Measurements from ENCODE around the gene FAM118B.
A peak's percentile ranks its signal among the peaks of the same experiment; 100 is the strongest.

FAM118B gene

DNA sequence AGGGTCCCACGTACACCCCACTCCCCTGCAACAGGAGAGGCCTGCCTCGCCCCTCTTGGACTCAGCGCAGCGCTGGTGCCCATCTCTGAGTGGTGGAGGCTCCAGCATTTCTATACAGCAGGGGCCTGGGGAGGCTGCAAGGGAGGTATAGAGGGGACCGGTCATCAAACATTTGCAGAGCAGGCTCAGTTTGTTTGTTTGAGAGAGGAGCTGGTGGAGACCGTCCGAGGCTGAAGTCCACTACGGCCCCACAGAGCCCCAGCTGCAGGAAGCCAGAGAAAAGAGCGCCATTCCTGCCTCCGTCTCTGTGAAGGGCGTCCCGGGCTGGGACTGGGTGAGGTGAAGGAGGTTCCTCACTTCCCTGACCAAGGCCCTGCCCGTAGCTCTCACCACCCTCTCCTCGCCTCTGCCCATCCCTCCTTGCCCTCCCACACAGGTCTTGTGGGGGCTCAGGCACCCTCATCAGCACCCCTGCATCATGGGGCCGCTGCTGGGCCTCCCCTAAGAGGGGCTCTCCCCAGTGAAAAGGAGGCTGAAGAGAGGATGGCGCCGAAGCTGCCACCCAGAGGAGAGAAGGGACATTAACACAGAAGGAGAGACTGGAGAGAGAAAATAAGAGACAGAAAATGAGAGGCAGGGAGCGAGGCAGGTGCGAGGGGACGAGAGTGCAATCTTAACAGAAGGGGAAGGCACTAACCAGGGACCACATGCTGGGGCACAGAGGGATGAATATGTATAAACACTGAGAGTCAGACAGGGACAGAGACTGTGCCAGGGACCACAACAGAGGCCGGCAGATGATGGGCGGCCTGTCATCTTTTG, 24.7 kb upstream of the FAM118B start:
- no peak for DNase-seq

DNA sequence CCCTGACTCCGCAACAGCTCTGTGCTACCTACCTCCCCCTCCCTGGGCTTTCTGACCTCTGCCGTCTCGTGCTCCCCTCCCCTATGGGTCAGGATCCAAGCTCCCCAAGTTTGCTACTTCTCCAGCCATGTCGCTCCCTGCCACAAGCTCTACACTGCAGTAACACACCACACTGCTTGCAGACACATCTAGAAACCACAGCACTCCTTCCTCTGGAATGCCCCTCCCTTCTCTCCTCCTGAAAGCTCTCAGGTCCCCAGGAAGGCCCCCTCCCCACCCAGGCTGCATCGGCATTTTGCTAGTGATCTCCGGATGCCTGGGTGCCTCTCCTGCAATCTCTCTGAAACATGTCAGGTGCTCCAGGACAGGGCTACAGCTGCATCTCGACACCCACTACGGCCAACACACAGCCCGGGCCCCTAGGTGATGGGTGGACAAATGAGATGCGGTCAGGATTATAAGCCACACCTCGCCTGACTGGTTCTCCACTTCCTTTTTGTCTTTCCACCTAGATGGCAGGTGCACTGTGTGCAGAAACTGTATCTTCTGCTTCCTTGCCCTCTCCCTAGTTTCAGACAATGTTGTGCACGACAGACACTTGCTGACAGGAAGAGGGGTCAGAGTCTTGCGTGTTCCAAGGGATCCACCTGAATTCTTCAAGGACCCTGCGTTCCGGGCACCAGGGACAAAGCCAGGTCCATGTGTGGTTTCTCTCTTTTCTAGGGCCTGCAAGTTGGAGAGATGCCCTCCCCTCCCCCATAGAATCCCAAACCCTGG, 23.1 kb upstream of the FAM118B start:
- no peak for DNase-seq

DNA sequence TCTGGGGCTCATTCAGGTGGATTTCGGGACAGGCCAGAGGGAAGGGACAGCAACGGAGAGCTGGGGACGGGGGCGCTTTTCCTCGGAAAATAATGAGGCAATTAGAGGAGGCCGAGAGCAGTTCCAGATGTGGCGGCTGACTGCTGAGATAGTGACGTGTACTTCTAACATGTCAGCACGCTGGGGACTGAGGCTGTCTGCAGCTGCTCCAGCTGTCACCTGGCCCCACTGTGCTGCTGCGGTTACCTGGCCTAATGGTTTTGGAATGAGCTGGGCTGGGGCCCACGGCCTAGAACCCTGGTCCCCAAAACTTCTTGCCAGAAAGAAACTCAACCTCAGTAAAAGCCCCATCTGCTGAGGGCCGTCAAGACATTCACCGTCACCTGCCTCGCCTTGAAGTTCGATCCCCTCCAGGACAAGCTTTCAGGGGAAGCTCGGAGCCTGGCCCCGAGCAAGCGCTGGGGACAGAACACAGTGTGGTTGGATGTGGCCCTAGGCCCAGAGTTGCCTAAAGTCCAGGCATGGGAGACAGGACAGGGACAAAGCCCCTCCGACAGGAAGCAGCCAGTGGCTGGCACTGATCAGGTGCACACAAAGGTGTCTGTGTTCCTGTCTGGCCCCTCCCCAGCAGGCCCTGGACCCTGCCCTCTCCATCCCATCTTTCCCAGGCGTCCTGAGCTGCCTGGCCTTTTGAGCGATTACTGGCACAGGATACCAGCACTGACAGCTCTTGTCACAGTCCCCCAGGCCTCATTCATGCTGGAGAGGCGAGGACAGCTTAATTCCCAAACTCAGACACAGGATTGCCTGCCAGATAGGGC, 22.3 kb upstream of the FAM118B start:
- no peak for DNase-seq

DNA sequence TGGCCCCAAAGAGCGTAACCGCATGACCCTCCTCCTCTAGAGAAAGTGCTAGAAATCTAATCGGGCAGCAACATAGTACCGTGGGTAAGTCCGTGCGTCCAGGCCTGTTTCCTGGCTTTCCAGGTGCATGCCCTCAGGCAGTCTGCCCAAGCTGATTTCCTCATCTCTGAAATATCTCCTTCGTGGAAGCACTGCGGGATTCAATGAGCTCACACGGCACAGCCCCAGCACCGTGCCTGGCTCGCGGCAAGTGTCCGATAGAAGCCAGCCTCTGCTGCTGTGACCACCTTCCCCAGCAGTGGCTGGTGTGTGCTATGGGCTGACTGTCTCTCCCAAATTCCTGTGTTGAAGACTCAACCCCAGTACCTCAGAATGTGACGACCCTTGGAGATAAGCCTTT, 20.8 kb upstream of the FAM118B start:
- no peak for DNase-seq

DNA sequence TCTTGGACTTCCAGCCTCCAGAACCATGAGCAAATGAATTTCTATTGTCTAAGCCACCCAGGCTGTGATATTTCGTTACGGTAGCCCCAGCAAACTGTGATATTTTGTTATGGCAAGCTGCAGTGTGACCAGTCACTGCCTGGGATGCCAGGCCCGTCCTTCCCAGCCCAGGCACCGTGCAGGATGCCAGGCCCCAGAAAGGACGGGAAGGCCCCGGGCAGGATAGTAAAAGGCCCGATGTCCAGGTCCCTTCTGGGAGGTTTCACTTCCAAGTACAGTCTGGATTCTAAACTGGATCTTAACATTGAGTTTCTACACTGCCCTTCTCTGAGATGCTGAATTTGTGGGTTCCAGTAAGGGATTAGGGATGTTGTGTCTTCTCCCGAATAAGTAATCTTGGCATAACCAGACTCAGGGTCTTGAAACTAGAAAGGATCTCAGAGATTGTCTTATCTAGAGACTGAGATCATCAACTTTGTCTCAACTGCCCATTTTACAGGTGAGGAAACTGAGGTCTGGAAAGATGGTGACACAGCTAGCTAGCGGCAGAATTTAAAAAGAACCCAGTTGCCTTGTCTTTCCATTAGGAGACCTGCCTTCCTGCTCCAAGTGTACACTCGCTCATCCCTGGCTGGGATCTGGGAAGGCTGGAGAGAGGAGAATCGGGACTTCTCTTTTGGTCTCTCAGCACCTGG, 20.1 kb upstream of the FAM118B start:
- DNase-seq = no peak

DNA sequence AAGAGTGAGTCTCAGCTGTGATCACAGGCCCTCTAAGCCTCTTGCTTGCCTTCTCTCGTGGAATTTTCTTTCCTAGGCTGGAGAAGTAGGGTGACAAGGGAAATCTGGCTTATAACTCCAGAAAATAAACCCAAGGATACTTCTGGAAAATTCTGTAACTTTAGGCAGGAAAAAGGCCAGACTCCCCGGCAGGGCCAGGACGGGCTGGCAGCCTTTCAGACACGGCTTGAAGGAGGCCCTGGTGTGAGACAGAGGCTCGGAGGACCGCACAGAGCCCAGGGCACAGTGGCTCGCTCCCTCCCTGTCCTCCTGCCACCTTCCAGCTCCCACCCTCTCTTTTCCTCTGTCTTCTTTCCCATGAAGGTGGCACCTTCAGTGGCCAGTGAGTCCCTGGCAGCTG, 19.2 kb upstream of the FAM118B start:
- no peak for DNase-seq

DNA sequence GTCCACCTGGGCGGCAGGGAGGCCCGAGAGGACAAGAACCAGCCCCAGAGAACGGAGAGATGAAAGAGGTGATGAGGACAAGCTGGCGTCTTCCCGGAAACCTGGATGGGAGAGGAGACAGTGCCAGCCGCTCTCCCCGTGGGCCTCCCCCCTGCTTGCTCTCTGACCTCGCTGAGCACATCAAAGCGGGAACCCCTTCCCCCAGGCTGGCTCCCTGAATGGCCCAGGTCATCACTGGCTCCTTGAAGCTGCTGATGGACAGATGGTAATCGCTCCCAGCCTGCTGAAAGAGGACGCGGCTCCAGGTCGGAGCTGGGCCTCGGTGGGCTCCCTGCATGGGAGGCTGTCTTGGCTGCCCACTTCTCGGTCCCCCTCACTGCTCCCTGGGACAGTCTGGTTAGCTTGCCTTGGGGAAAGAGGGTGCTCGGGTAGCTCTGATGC, 18.5 kb upstream of the FAM118B start:
- DNase-seq = no peak

DNA sequence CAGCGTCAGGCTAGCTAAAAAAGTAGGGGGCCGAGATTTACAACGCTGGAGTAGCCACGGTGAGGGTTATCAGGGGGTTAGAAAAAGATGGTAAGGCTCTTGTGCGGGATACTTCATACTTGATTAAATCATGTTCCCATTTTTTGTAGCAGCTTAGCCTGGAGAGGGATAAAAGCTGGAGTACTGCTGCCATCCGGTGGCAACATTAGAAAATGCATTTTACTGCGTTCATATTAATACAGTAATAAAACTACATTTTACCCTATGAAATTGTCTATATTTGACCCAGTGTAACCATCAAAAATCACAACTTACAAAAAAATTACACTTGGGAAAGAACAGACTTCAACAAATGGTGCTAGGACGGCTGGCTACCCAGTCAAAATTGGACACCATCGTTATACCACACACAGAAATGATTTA, 17.4 kb upstream of the FAM118B start:
- peak; percentile 16 for DNase-seq

DNA sequence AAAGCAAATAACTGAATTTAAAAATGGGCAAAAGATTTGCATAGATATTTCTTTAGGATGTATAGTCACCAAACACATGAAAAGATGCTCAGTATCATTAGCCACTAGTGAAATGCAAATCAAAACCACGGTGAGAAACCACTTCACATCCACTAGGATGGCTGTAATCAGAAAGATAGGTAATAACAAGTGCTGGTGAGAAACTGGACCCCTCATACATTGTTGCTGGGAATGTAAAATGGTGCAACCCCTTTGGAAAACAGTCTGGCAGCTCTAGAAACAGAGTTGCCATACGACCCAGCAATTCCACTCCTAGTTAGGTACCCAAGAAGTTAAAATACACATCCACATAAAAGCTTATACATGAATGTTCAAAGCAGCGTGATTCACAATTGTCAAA, 16.5 kb upstream of the FAM118B start:
- DNase-seq = no peak

DNA sequence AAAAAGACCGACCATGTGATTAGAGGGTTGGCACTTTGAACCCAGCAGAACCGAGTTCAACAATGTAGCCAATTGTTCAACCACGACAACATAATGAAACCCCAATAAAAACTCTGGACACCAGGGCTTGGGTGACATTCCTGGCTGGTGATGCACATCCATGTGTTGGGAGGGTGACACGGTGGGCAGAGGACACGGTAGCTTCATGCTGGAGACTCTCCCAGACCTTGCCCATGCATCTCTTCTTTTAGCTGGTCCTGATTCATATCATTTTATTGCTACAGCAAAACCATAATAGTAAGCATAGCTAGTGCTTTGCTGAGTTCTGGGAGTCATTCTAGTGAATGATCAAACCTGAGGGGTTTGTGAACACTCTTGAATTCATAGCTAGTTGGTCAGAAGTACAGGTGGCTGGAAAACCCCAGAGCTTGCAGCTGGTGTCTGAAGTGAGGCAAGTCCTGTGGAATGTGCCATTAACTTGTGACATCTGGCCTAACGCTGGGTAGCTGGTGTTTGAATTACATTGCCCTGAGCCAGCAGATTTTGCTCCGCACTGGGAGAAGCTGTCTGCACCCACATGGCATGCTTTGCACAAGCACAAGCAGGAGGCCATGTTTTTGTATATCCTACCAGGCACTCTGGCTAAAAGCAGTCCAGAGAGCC, 14.2 kb upstream of the FAM118B start:
- no peak for DNase-seq

DNA sequence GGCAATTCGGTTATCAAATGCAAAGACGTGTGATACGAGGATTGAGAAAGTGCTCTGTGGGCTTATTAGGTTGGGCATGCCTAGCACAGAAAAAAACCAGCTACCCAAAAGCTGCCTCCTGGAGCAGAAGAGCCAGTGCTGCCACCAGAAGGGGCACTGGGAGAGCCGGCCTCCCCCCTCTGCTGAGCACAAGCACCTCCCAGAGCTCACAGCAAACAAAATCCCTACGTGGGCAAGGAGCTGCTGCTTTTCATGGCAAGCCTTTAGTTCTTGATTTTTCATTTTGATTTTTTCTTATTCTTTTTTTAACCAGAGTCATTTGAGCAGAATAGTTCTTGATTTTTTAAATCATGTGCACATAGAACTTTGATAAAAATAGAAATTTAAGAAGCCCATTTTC, 12.9 kb upstream of the FAM118B start:
- no peak for DNase-seq

DNA sequence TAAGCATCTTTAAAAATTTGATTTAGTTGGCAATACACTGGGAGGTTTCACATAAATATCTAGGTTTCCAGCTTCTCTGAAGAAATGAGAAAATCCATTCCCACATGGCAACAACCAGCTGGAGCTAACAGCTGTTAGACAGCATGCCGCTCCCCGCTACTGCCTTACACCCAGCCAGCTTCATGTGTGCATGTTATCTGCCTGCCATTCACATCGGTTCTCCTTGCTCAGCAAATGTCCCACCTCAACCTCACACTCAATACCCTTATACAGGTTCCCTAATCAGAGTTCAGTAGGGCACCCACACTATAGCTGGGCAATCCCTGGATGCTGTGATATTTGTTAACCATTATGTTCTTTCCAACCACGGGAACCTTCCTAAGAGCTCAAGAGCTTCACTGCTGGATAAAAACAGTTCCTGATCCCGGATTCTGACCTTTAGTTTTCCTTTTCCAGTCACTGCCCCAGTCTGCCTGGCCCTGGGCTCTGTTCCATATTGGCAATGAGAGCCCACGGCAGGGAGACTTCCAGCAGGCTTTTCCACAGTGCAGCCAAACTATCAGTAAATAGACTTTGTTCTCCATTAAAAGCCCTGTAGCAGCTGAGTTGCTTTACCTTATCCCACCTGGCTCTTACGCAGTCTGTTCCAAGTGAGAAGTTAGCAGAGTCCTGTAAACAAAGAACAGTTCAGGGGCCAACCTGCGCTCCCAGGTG, 8.8 kb upstream of the FAM118B start:
- DNase-seq = no peak

DNA sequence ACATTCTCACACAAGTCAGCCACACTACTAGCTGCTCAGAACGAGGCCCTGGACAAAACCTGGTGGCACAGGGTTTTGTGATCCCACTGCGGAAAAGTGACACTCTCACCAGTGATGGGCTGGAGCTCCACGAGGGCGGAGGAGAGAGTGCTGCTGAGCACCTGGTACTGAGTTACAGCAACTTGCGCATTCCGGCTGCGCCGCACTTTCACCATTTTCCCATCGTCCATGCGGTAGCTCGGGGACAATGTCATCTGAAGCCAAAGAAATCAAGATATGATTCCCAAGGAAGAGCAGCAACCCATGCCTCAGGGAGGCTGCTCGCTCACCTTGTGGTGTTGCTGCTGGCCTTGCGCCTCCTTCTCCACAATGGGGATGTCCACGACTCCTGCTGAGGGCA, 6.2 kb upstream of the FAM118B start:
- no peak for DNase-seq

DNA sequence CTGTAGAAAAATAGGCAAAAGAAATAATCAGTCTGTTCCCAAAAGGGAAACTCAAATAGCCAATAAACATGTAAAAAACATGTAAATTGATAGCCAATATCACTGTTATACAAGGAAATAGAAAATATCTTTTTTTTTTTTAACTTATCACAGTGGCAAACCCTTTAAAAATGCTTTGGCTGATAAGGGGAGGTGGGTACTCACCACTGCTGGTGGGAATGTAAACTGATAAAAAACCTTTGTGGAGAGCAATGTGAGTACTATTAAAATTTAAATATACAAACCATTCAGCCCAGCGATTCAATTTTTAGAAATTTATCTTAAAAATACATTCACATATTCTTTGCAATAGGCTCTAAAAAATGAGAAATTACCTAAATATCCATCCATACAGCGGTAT, 3.7 kb upstream of the FAM118B start:
- DNase-seq = no peak

DNA sequence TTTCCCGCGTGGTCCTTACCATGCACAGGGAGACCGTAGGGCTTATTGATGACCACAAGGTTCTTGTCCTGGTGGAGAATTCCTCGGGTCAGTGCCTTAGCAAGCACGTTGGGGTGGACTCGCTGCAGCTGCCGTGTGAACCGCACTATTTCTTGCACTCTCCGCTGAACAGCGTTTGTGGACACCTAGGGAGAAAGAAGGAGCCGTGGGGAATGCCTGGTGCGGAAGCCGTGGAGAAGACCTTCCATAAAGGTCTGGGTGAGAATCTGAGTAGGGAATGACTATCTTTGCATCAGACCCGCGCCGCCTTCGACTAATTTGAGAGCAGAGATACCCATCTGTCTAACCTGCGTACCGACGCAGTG, 729 bp upstream of the FAM118B start:
- DNase-seq = no peak

DNA sequence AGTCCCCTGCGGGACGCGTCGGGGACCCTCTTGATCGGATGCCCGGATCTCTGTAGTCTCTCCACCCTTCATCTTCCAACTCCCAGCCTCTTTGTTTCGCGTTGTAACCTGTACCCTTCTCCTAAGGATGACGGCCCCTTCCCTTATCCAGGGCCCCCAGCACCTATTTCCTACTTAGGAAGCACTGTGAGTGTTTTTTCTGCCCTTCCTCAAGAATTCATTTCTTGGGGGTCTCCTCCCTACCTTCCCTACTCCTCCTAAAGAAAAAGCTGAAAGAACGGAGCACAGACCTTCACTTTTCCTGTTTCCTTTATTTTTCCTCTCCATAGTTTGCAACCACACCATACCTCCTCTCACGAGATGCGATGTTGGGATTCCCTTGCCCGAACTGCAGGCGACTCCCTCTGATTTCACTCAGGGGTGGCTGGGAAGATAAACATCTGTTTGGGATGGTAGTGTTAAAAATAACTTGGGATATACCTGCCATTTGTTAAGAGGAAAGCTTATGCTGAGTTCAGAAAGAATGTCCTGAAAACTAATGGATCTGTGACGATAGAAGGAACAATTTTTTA, 593 bp downstream of the FAM118B start:
- DNase-seq = no peak

DNA sequence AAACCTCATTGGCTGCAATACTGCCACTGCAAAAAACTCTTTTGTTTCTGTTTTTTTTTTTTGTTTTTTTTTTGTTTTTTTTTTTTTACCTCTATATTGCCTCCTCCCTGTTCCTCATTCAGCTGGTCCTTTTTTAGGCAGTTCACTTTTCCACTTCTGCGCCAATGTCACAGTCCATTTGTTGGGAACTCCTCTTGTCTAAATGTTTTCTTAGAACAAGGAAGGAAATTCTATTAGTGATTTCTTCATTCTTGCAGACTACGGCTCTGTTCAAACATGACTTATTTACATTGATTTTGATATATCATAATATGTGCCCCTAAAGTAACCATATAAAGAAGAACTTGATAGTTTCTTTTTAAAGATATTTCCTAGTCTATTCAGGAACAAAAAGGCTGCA, 2.9 kb downstream of the FAM118B start:
- no peak for DNase-seq

DNA sequence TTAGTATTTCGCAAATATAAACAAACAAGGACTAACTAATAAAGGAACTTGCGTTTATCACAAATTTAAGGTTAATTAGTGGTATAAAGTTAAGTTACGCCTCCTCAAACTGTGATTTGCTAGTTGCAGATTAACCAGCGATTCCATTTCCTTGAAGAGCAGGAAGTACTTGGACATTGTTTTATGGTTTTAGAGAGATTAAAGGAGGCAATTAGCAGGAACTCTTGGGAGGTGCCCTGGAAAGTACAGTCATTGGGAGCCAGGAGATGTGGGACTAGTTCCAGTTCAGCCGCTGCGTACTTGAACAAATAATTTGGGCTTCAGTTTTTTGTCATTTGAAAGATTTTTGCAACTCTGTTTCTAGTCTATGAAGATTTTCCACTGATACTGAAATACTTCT, 3.3 kb downstream of the FAM118B start:
- DNase-seq = no peak

DNA sequence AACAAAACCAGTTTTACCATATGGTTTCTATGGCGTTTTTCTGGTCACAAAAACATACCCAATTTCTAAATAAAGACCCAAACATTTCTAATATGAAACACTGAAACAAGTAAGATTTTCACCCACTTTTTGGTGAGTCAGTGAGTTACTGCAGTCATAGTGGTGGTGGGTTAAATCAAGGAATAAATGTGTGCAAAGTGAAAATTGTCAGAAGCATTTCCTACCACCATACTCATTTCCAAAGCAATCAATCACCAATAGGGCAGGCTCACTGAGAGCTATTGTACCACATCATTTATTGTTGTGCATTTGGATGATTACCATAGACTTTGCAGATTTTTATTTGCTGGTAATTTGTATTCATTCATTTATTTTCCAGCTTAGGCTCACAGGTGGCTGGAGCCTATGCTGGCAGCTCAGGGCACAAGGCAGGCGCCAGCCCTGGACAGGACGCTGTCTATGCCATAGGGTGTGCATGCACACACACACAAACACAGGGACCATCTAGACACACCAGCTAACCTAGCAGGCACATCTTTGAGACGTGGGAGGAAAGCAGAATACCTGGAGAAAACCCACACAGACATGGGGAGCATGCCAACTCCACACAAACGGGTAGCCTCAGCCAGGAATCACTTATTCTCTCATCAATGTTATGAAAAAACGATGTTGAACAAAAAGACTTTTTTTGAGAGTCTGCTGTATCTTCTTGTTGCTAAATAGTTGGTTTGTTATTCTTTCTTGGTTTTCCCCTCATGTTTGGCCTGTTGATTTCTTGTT, 5.1 kb downstream of the FAM118B start:
- no peak for DNase-seq

DNA sequence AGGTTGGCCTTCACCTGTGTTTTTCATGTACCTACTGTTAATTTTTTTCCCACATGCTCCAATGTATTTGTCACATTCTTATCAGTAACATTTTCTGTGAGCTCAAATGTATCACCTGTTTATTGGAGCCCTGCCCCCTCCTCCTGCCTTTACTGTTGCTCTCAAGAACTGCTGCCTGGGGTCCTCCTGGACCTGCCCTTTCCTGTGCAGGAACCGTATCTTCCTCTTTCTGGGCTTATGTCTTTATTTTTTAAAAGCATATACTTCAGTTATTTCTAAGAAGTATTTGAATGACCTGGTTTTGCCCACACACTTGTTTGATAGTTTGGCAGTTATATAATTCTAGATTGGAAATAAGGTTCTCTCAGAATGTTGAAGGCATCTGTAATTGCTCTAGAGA, 5.9 kb downstream of the FAM118B start:
- no peak for DNase-seq

DNA sequence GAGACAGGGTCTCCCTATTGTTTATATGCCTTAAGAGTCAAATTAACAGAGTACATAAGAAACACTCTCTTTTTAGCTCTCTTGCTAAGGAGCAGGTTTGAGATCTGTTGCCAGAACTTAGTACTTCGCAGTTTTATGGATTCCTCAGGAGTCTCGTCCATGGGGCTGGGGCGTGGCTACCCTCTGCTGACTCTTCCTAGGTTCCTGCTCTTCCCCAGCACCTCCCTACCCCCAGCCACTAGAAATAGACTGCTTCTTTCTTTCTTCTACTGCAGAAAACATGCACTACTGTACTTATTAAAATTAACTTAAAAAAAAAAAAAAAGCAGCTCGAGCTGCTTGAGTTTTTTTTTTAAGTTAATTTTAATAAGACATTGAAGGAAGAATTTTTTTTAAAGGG, 8.0 kb downstream of the FAM118B start:
- DNase-seq = no peak
